Testis (tissue), 2 donors: ENCODE data around the gene ZBTB7A.

Source experiments
- CTCF ChIP-seq, 3 experiments: fragments of 450-650 bp in 2 of 3; fragments of 200-600 bp in 1 of 3; sonication (generic) in 1 of 3; IDR thresholded peaks; one replicate each; pipeline ENCODE4 v1.5.1; 2016 to 2019; ENCODE audit warnings: antibody characterized with exemption in 3 of 3, mild to moderate bottlenecking in 2 of 3, moderate library complexity in 1 of 3
- POLR2A ChIP-seq: fragments of 450-650 bp; IDR thresholded peaks from one replicate; pipeline ENCODE4 v1.6.1; 2017; ENCODE audit warnings: antibody characterized with exemption, mild to moderate bottlenecking, moderate library complexity

- TF ChIP-seq CTCF (IDR thresholded peaks at IDR 0.05) (no peak), POLR2A (no peak)
Observed at GRCh38 chr19:4114181-4114580, 47.5 kb upstream of the ZBTB7A start.
